GM12878 (cell line): Measurements from ENCODE around the gene FAM78A.

Source experiments
- CTCF ChIP-seq, 3 experiments: IDR thresholded peaks in 2 of 3; conservative IDR thresholded peaks in 1 of 3; 2 replicates each; pipeline ENCODE4 v1.5.1; 2011; ENCODE audit warnings: low read depth in 3 of 3, low read length in 3 of 3, mild to moderate bottlenecking in 3 of 3, control low read depth in 2 of 3, moderate library complexity in 2 of 3, inconsistent platforms in 1 of 3, mixed read lengths in 1 of 3; ENCODE audit not compliant: control insufficient read depth in 2 of 3, insufficient read depth in 1 of 3; ENCODE audit errors: extremely low read depth in 1 of 3
- GABPA ChIP-seq: IDR thresholded peaks from 2 replicates; pipeline ENCODE4 v1.6.1; 2014; ENCODE audit warnings: antibody characterized with exemption, low read depth, mild to moderate bottlenecking, inconsistent platforms
- IKZF1 ChIP-seq: fragments of 450-650 bp; conservative IDR thresholded peaks from 2 replicates; pipeline ENCODE4 v1.6.1; 2017; ENCODE audit warnings: antibody characterized with exemption, mild to moderate bottlenecking
- MEF2A ChIP-seq: IDR thresholded peaks from 2 replicates; pipeline ENCODE4 v1.6.1; 2011; ENCODE audit warnings: low read depth, mild to moderate bottlenecking, low read length, moderate library complexity; ENCODE audit not compliant: insufficient read depth
- PAX8 ChIP-seq: fragments of 450-650 bp; IDR thresholded peaks from 2 replicates; pipeline ENCODE4 v1.6.1; 2017; ENCODE audit warnings: mild to moderate bottlenecking, moderate library complexity
- POLR2AphosphoS2 ChIP-seq: IDR thresholded peaks from 2 replicates; pipeline ENCODE4 v1.6.1; 2011; ENCODE audit warnings: low read depth, mild to moderate bottlenecking, low read length, improper control_type of control experiment, moderate library complexity

- TF ChIP-seq PAX8 (no peak), MEF2A (no peak), CTCF (IDR thresholded peaks at IDR 0.05 in 2 of 3, conservative IDR thresholded peaks at IDR 0.05 in 1 of 3; ENCODE audit: control insufficient read depth in 2 of 3, extremely low read depth in 1 of 3, insufficient read depth in 1 of 3, low read depth in 3 of 3, low read length in 3 of 3) (peak; percentile 15 to 30 (median 27); a peak in 3 of 6 replicates), GABPA (no peak), IKZF1 (peak; percentile 46), POLR2AphosphoS2 (no peak)
Observed at GRCh38 chr9:131273146-131273855, 3.0 kb downstream of the FAM78A start.
